GM19324 (cell line): ENCODE data around the gene UBE3D.
"Not testable (repeated sequence)": the region's sequence is repeated elsewhere in the genome, so short reads cannot be mapped to it uniquely, and the experiment has no call there.

ENCODE experiments used
- ATAC-seq: cut with Tn5 transposase; IDR thresholded peaks from one replicate; pipeline ENCODE4 v1.9.1; 2021; ENCODE audit warnings: mild to moderate bottlenecking, moderate library complexity; ENCODE audit not compliant: unreplicated experiment, low FRiP score

The UBE3D gene

DNA sequence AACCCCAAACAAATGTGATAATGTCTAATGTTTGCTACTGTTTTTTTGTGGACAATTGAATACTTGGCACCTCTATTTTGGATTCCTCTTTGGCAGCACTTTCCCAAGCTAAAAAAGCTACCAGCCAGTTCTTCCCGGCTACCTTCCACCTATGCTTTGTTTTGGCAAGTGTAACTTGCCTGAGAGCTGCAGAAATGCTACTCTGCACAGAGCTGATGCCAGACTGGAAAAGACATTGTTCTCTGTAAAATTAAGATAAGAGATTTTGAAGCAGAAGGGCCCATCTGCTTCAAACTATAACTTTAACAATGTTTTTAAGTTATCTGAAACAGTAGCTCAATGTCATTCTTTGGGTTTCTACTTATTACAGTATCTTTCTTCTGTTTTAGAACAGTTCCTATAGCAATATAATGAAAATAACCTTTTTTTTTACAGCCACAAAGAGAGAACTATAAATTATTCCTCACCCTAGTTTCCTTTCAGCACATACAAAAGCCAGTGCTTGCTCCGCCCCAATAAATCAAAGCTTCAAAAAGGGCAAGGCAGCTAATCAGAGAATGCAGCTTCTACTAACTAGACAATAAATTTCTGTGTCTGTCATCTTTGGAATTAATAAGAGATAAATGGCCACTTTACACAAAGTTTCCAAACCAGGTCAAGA lies 183.1 kb downstream of the UBE3D start:
- ATAC-seq: no peak

DNA sequence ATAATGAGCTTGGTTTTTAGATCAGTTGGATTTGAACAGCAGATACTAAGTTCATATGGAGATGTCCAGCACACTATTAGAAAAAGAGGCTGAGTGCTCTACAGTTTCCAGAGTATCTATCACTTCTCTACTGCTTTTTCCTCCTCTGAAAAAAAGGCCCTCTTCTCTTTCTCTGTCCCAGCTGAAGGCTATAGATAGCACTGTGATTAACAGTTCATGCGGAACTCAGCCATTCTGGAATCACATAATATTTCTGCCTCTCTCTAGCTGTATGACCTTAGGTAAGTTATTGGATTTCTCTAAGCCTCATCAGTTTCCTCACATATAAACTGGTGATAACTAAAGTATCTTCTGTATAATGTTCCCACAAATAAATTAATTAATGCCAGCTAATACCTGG lies 184.1 kb downstream of the UBE3D start:
- ATAC-seq: no peak

DNA sequence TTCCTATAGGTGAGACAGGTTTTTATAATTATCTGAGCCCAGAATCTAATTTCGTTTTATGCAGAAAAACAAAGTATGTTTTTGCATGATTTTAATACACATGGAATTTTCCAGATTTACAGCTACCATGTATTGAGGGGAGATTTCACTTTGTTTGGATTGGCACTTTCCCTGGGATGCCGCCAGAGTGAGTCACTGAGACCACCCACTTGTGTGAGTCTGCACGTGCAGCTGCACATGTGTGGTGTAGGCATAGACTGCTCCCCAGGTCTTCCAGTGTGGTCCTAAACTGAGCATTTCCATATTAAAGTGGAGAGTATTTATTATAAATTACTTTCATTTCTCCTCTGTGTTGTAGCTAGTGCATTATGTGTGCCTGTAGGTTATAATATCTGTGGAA lies 186.8 kb downstream of the UBE3D start:
- ATAC-seq: no peak

DNA sequence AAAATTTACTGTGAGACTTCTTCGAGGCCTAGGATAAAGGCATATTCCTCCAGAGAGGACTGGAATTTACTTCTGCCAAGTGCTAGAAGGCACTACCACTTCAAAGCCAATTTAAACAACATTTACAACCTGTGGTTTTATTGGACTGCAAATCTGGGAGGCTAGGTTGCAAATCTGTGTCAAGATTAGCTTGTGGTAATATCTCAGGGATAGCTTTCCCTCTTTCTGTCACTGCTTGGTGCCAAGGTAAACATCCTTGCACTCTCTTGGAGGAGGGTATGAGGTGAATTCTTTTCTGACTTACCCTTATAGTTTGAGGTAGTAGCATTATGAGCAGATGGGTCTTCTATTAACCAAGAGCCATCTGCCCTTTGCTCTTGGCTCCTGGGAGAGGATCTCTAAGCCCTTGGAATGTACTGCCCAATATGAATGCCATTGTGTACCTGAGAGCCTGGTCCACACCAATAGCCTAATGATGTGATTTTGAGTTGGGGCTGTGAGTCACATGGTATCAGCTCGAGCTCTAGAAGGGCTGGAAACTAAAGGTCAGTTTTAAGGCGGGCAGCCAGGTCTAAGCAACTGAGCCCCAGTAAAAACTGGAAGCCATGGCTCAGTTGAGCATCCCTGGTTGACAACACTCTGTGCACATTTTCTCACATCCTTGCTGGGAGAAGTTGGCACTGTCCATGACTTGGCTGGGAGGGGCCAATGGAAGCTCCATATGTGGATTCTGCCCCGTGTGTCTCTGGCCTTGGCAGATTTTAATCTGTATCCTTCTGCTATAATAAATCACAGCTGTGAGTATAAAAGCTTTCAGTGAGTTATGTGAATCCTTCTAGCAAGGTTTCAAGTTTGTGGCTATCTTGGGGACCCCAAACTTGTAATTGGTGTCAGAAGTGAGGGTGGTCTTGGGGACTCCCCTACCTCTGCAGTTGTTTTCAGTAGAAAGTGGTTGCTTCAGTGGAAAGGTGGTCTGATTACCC lies 188.1 kb downstream of the UBE3D start:
- ATAC-seq: no peak

DNA sequence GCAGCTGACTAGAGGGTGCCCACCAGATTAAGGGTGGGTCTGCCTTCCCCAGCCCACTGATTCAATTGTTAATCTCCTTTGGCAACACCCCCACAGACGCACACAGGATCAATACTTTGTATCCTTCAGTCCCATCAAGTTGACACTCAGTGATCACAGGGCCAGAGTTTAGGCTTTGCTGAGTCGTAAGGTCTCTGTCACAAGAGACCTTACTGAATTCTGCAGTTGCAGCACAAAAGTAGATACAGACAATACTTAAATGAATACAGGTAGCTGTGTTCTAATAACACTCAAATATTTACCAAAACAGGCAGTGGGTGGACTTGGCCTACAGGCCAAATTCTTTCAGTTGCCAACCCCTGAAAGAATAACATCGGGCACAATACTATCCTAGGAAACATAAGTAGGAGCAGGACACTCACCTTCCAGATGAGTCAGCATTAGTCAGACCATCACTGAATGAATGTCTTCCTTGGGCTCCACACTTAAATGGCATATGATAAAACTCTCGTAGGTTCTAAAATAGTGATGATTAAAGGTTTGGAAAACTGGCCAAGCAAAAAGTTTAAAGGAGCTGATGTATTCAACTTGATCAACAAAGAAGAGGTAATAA lies 190.0 kb downstream of the UBE3D start:
- no peak for ATAC-seq

DNA sequence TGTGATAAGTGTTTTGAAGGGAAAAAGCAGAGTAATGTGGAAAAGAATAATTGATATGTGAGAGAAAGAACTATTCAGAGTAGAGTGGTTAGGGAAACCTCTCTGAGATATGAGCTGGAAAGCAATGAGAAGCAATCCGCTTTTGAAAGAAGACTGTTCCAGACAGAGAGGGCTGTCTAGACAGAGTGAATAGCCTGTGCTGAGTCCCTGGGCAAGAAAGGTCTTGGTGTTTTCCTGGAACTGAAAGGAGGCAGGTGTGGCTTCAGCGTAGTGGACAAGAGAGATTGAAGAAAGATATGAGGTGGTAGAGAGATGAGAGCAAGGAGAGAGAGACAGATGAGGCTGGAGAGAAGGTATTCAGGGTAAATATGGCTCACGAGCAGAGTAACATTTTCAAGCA lies 190.8 kb downstream of the UBE3D start:
- ATAC-seq: no peak

DNA sequence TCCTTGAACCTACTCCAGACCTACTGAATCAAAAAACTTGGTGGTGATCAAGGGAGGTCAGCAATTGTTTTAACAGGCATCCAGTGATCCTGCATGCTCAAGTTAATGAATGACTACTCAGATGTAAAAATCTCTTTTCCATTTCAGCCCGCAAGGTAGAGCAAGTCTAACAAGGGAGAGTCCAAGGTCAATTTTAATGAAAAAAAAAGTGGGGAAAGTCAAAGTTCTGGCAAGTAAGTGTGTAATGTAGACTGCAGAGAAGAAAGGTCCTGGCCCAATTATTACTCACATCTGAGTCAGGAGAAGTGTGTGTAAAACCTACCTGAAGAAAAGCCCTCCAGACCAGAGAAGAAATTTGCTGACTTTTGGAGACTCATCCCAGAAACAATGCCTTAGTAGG lies 193.5 kb downstream of the UBE3D start:
- no peak for ATAC-seq

DNA sequence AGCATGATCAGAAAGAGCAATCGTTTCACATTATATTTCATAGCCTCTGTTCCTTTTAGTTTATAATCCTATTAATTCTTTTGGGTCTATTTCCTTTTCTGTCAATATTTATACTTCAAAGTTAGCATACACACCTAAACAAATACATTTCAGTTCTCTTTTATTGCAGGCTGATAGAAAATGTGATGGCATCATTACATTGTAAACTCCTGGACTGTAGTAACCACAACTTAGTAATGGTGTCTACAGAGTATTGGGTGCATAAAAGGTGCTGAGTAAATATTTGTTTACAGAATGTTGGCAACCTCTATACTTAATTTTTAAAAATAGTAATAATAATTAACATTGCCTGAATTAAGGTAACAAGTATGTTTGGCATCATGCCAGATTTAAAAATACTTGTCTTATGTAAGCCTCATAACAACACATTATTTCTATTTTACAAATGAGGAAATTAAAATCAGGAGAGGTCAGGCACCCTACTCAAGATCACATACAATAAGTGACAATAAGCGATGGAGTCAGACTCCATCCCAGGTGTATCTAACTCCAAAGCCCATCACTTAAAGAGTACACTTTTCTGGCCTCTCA lies 195.0 kb downstream of the UBE3D start:
- no peak for ATAC-seq

DNA sequence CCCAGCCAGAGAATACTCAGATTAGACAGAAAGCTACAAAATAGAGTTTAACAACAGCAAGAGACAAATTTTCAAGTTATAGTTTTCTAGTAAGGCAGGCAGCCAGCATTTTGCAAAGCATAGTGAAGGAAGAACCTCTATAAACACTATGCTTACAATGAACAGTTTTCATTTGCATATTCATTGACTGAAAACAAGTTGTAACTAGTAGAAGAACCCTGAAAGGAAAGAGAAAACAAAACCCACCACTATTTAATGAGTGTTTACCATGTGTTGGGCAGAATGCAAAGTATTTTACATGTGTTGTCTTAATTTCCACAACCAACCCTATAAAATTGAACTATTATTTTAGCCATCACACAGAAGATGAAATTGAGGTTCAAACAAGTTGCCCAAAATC lies 196.1 kb downstream of the UBE3D start:
- ATAC-seq: peak; percentile 83

DNA sequence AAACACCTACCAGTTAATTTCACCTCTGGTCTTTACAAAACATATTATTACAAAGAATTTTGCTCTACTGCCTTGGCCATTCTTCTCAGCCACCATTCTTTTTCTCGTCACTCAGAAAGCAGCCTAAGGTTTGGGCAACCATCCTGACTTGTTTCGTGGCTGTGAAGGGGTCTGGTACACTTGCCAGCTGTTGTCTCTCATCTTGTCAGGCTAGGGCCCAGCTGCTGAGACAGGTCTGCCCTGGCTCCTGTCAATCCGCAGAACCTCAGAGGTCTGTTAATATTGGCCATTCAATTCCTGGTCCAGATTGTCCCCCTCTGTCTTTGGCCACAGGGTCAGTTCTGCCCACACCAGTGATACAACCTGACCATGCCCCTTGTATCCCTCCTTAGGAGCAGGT lies 197.7 kb downstream of the UBE3D start:
- no peak for ATAC-seq

DNA sequence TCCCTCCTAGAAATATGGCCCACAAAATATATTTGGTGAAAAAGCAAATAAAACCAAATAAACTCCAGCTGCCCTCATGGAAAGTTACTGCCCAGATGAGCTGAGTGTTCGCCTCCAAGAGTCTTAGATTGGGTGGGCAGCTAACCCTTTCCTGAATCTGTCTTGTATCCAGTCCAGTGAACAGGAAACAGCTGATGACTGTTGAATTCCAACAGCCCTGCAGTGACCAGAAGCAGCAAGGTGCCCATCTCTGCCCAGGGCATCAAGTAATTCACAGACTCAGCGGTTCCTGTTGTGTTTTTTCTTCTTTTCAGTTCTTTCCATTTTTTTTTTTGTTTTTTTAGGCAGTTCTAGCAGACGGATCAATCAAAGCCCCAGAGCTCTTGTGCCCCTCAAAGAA lies 199.2 kb downstream of the UBE3D start:
- ATAC-seq: no peak

DNA sequence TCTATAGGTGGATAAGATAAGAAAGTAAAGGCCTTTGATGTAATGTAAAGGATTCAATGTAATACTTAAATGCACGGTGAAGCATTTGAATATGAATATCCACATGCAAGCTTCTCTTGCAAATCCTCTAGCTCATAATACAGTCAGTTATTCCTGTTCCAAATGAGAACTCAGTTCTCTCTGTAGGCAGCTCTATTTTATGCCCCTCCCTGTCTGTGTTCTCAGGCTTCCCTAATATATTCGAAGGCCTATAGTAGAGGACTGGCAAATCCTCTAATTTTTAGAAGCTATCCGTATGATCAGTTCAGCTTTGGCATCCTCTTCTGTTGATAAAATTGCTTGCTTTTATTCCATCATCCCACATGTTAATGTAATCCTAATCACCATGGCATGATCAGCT lies 200.2 kb downstream of the UBE3D start:
- no peak for ATAC-seq

DNA sequence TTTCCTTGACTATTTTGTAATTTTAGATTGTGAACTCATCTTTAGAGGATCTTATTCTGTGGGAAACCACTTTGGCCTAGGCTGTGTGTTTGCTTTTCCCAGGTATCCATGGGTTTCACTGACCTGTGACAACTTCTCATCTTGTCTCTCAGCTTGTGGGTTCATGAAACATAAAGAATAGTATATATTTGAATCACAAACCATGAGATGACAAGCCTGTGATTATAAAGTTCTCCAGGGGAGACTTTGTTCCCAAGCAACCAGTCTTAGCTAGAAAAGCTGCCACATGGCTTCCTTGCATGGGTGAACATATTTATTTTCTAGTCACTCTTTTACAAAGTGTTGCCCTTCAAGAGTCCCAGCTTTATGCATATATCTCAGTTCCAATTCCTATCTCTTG lies 201.9 kb downstream of the UBE3D start:
- no peak for ATAC-seq

DNA sequence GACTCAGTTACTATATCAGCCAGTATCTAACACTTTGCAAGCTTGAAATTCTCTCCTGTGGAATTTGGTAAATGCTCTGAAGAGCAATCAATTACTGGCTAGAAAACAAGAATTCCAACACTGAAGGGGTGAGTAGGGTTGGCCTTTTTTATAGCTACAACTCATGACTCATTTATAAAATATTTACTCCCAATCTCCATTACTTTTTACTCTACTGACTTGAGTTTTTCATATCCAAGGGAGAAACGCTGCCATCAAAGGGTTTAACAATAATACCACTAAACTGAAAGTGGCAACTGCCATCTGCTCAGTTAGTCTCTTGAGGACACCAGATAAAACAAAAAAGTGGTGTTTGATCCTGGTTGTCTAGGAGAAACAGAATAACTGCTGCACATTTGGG lies 203.1 kb downstream of the UBE3D start:
- ATAC-seq: no peak

DNA sequence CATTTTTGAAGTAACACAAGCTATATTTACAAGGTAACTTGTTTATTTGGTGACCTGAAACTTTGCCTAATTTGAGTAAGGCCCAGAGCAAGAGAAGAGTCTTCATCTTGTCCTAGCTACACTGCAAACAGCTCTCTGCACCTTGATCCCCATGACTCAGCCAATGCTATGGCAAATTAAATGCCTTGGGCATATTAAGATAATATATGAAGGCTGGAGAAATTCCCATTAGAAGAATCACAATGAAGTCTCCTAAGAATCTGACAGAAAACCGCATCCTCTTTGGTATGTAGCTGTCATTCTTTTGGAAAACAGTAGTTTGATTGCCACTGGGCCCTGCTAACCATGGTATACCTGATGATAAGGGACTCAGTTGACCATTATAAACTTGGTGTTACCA lies 204.5 kb downstream of the UBE3D start:
- ATAC-seq: no peak

DNA sequence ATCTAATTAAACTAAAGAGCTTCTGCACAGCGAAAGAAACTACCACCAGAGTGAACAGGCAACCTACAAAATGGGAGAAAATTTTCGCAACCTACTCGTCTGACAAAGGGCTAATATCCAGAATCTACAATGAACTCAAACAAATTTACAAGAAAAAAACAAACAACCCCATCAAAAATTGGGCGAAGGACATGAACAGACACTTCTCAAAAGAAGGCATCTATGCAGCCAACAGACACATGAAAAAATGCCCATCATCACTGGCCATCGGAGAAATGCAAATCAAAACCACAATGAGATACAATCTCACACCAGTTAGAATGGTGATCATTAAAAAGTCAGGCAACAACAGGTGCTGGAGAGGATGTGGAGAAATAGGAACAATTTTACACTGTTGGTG lies 209.6 kb downstream of the UBE3D start:
- not testable (repeated sequence) for ATAC-seq

DNA sequence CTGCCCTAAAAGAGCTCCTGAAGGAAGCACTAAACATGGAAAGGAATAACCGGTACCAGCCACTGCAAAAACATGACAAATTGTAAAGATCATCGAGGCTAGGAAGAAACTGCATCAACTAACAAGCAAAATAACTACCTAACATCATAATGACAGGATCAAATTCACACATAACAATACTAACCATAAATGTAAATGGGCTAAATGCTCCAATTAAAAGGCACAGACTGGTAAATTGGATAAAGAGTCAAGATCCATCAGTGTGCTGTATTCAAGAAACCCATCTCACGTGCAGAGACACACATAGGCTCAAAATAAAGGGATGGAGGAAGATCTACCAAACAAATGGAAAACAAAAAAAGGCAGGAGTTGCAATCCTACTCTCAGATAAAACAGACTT lies 212.7 kb downstream of the UBE3D start:
- ATAC-seq: not testable (repeated sequence)

DNA sequence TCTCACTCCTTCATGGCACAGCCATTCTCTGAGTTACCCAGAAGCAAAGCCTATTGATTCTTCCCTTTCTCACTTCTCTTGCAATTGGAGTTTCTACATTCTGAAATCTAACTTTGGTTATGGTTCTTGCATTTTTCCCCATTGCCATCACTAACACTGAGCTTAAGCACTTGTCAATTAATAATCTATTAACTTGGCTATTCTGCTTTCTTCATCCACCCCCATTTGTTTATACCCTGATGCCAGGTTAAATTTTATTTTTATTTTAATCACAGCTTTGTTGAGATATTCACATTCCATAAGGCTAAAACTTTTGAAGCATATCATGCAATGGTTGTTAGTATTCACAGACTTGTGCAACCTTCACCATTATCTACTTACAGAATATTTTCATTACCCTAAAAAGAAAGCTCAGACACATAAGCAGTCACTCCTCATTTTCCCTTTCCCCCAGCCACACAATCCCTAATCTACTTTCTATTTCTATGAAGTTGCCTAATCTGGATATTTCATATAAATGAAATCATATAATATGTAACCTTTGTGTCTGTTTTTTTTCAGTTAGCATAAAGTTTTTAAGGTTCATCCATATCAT lies 222.3 kb downstream of the UBE3D start:
- no peak for ATAC-seq

DNA sequence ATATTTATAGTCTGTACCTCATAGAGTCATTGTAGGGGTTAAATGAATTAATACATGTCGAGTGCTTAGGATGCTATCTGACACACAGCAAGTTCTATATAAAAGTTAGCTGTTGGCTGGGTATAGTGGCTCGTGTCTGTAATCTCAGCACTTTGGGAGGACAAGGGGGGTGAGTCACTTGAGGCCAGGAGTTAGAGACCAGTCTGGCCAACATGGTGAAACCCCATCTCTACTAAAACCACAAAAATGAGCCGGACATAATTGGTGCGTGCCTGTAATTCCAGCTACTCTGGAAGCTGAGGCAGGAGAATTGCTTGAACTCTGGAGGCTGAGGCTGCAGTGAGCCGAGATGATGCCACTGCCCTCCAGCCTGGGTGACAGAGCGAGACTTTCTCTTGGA lies 222.9 kb downstream of the UBE3D start:
- no peak for ATAC-seq
